ACC112 (cell line): ENCODE results near the gene VWA2.

Source experiments
- H2AFZ ChIP-seq: fragments of 200-600 bp; sonication (generic); one replicate; pipeline ENCODE4 v1.6.0; 2017; ENCODE audit warnings: antibody characterized with exemption, low read length; ENCODE audit not compliant: unreplicated experiment
- H3K27ac ChIP-seq: fragments of 200-600 bp; sonication (generic); 2 replicates; pipeline ENCODE4 v1.5.1; 2014; ENCODE audit warnings: low read depth, mild to moderate bottlenecking, antibody characterized with exemption, low read length, moderate library complexity
- H3K27me3 ChIP-seq: fragments of 200-600 bp; sonication (generic); 2 replicates; pipeline ENCODE4 v1.6.1; 2014; ENCODE audit warnings: mild to moderate bottlenecking, antibody characterized with exemption, low read length, moderate library complexity, mixed read lengths; ENCODE audit not compliant: insufficient read depth
- H3K36me3 ChIP-seq: fragments of 200-600 bp; sonication (generic); 2 replicates; pipeline ENCODE4 v1.6.1; 2016; ENCODE audit warnings: mild to moderate bottlenecking, antibody characterized with exemption, low read length, moderate library complexity, mixed read lengths; ENCODE audit not compliant: insufficient read depth
- H3K4me1 ChIP-seq: fragments of 200-600 bp; sonication (generic); one replicate; pipeline ENCODE4 v1.6.1; 2016; ENCODE audit warnings: low read length, mixed read lengths; ENCODE audit not compliant: insufficient read depth, unreplicated experiment, control insufficient read depth
- H3K4me3 ChIP-seq: fragments of 200-600 bp; sonication (generic); 2 replicates; pipeline ENCODE4 v1.5.1; 2014; ENCODE audit warnings: mild to moderate bottlenecking, low read depth, low read length
- H3K79me2 ChIP-seq: fragments of 200-600 bp; sonication (generic); one replicate; pipeline ENCODE4 v1.6.0; 2016; ENCODE audit warnings: low read length; ENCODE audit not compliant: control insufficient read depth, unreplicated experiment, insufficient read depth

The VWA2 gene

GRCh38 chr10:114258274-114258840 lies 19.3 kb downstream of the VWA2 start:
- Histone ChIP-seq H3K4me1 (peaks cover 19% of the 10 kb centered on the region), H3K27ac (no peak overlapping the region), H3K4me3 (no peak overlapping the region), H3K27me3 (no peaks in the 10 kb centered on the region), H3K79me2 (no peaks in the 10 kb centered on the region), H3K36me3 (no peaks in the 10 kb centered on the region), H2AFZ (no peak overlapping the region)

- H2AFZ ChIP-seq = peak overlapping the region; percentile 65
- H3K4me1 ChIP-seq = peaks cover 19% of the 10 kb centered on the region
- H3K79me2 ChIP-seq = no peaks in the 10 kb centered on the region
- peak overlapping the region; percentile 24; the same call in 1 of the 2 replicates for H3K27ac ChIP-seq
- no peaks in the 10 kb centered on the region for H3K27me3 ChIP-seq
- peak overlapping the region; percentile 29; the same call in 1 of the 2 replicates for H3K4me3 ChIP-seq
- H3K36me3 ChIP-seq = no peaks in the 10 kb centered on the region
Observed at GRCh38 chr10:114259824-114260223, 20.8 kb downstream of the VWA2 start.

- H2AFZ ChIP-seq = peak overlapping the region; percentile 31
Observed at GRCh38 chr10:114260366-114260765, 21.3 kb downstream of the VWA2 start.

DNA sequence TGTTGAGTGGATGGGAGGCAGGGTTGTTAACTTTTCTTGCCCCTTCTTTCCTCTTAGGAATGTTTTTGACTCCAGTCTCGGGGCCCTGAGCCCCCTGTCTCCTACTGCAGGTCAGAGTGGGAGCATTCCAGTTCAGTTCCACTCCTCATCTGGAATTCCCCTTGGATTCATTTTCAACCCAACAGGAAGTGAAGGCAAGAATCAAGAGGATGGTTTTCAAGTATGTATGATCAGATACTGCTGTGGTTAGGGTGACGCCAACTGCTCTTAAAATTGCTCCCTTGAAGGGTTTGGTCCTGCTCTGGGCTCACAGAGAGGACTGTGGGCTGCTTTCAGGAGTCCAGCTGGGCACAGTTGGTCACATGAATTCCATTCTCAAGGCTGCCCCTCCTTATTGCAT lies 22.0 kb downstream of the VWA2 start:
- Histone ChIP-seq H3K79me2 (no peaks in the 10 kb centered on the region), H3K4me1 (peaks cover 30% of the 10 kb centered on the region)

More at GRCh38 chr10:114260366-114260765, 21.3 kb downstream of the VWA2 start:
- Histone ChIP-seq H3K36me3 (no peaks in the 10 kb centered on the region), H3K79me2 (no peaks in the 10 kb centered on the region), H3K4me1 (peaks cover 24% of the 10 kb centered on the region), H3K27me3 (no peaks in the 10 kb centered on the region), H3K4me3 (no peak overlapping the region), H3K27ac (peak overlapping the region; percentile 24)

GRCh38 chr10:114262496-114262895 lies 23.4 kb downstream of the VWA2 start:
- no peaks in the 10 kb centered on the region for H3K79me2 ChIP-seq
- no peak overlapping the region for H2AFZ ChIP-seq
- H3K27ac ChIP-seq = no peak overlapping the region
- no peaks in the 10 kb centered on the region for H3K36me3 ChIP-seq
- no peaks in the 10 kb centered on the region for H3K27me3 ChIP-seq
- H3K4me1 ChIP-seq = peaks cover 34% of the 10 kb centered on the region
- no peak overlapping the region for H3K4me3 ChIP-seq

More for the DNA sequence above, 22.0 kb downstream of the VWA2 start:
- H3K4me3 ChIP-seq = no peak overlapping the region
- H3K27me3 ChIP-seq = no peaks in the 10 kb centered on the region
- no peak overlapping the region for H2AFZ ChIP-seq
- no peak overlapping the region for H3K27ac ChIP-seq
- no peaks in the 10 kb centered on the region for H3K36me3 ChIP-seq

- no peak overlapping the region for H3K4me3 ChIP-seq
- H3K4me1 ChIP-seq = peaks cover 23% of the 10 kb centered on the region
Observed at GRCh38 chr10:114265392-114266053, 26.5 kb downstream of the VWA2 start.

DNA sequence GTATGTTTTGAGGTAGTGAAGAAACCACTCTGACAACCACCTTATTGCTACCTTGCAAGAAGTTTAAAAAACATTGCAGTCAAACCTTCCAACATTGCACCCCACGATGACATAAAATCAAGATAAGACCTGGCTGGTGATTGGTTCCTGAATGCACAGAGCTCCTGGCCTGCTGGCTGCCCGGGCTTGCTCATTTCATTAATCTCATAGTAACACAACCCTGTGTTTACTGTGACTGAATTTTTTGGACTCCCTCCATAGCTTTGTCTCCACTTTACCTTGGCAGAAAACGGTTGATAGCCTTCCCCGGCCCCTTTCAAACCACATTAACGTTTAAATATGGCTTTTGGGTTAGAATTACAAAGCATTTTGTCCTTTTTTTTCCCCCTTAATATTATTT lies 27.5 kb downstream of the VWA2 start:
- peaks cover 23% of the 10 kb centered on the region for H3K4me1 ChIP-seq
- no peaks in the 10 kb centered on the region for H3K27me3 ChIP-seq
- no peak overlapping the region for H3K27ac ChIP-seq
- no peaks in the 10 kb centered on the region for H3K36me3 ChIP-seq
- H3K79me2 ChIP-seq = no peaks in the 10 kb centered on the region
- H3K4me3 ChIP-seq = no peak overlapping the region
- H2AFZ ChIP-seq = no peak overlapping the region

More at GRCh38 chr10:114265392-114266053, 26.5 kb downstream of the VWA2 start:
- Histone ChIP-seq H3K36me3 (no peaks in the 10 kb centered on the region), H3K27me3 (no peaks in the 10 kb centered on the region), H2AFZ (no peak overlapping the region), H3K79me2 (no peaks in the 10 kb centered on the region), H3K27ac (peak overlapping the region; percentile 18)

GRCh38 chr10:114271075-114271778 lies 32.2 kb downstream of the VWA2 start:
- Histone ChIP-seq H3K27me3 (no peaks in the 10 kb centered on the region), H2AFZ (no peak overlapping the region), H3K4me1 (peaks cover 18% of the 10 kb centered on the region), H3K27ac (peak overlapping the region; percentile 58), H3K4me3 (no peak overlapping the region), H3K79me2 (no peaks in the 10 kb centered on the region), H3K36me3 (no peaks in the 10 kb centered on the region)

GRCh38 chr10:114271779-114272167 lies 32.7 kb downstream of the VWA2 start:
- peaks cover 15% of the 10 kb centered on the region for H3K4me1 ChIP-seq
- no peaks in the 10 kb centered on the region for H3K36me3 ChIP-seq
- no peaks in the 10 kb centered on the region for H3K79me2 ChIP-seq
- H3K4me3 ChIP-seq = no peak overlapping the region
- no peaks in the 10 kb centered on the region for H3K27me3 ChIP-seq
- peak overlapping the region; percentile 58 for H3K27ac ChIP-seq
- H2AFZ ChIP-seq = no peak overlapping the region

- H3K79me2 ChIP-seq = no peaks in the 10 kb centered on the region
- H3K4me3 ChIP-seq = no peak overlapping the region
- no peaks in the 10 kb centered on the region for H3K27me3 ChIP-seq
- no peak overlapping the region for H2AFZ ChIP-seq
- H3K36me3 ChIP-seq = no peaks in the 10 kb centered on the region
- H3K27ac ChIP-seq = no peak overlapping the region
- peaks cover 15% of the 10 kb centered on the region for H3K4me1 ChIP-seq
Observed at GRCh38 chr10:114272696-114273095, 33.6 kb downstream of the VWA2 start.
